Body of pancreas (tissue), 4 donors: Measurements from ENCODE around the gene GJA1.

Experiments used
- POLR2A ChIP-seq, 3 donors: fragments of 450-650 bp; IDR thresholded peaks; one replicate each; pipeline ENCODE4 v1.6.1; 2016; ENCODE audit warnings: antibody characterized with exemption in 3 of 3, mild to moderate bottlenecking in 2 of 3
- TF ChIP-seq, protein P1 (sequence below), 7 experiments: fragments of 450-650 bp in 4 of 7; fragments of 200-600 bp in 3 of 7; sonication (generic) in 3 of 7; IDR thresholded peaks; one replicate each; pipeline ENCODE4 v1.5.1; 2016 to 2019; ENCODE audit warnings: antibody characterized with exemption in 7 of 7

DNA sequence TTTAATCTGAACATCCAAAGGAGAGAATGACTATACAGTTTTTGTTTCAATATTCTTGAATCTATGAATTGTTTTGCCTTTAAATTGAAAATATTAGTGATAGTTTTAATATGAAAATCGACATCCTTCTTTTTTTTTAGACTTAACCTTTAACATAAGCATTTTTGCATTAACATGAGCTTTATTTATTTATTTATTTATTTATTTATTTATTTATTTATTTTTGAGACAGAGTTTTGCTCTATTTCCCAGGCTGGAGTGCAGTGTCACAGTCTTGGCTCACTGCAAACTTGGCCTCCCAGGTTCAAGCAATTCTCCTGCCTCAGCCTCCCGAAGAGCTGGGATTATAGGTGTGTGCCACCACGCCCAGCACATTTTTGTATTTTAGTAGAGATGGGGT, 27.6 kb downstream of the GJA1 start:
- TF ChIP-seq POLR2A (IDR thresholded peaks at IDR 0.05), result no peak
- TF ChIP-seq, protein P1, sequence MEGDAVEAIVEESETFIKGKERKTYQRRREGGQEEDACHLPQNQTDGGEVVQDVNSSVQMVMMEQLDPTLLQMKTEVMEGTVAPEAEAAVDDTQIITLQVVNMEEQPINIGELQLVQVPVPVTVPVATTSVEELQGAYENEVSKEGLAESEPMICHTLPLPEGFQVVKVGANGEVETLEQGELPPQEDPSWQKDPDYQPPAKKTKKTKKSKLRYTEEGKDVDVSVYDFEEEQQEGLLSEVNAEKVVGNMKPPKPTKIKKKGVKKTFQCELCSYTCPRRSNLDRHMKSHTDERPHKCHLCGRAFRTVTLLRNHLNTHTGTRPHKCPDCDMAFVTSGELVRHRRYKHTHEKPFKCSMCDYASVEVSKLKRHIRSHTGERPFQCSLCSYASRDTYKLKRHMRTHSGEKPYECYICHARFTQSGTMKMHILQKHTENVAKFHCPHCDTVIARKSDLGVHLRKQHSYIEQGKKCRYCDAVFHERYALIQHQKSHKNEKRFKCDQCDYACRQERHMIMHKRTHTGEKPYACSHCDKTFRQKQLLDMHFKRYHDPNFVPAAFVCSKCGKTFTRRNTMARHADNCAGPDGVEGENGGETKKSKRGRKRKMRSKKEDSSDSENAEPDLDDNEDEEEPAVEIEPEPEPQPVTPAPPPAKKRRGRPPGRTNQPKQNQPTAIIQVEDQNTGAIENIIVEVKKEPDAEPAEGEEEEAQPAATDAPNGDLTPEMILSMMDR (IDR thresholded peaks at IDR 0.05), result no peak
